Embryonic facial prominence (tissue), 1 donor: ENCODE results near the gene HOXA10.
A peak's percentile ranks its signal among the peaks of the same experiment; 100 is the strongest.

Source experiments
- DNase-seq: peaks from one replicate; pipeline ENCODE4 v3.0.0-alpha.2; 2016; ENCODE audit errors: extremely low spot score

HOXA10 gene

DNA sequence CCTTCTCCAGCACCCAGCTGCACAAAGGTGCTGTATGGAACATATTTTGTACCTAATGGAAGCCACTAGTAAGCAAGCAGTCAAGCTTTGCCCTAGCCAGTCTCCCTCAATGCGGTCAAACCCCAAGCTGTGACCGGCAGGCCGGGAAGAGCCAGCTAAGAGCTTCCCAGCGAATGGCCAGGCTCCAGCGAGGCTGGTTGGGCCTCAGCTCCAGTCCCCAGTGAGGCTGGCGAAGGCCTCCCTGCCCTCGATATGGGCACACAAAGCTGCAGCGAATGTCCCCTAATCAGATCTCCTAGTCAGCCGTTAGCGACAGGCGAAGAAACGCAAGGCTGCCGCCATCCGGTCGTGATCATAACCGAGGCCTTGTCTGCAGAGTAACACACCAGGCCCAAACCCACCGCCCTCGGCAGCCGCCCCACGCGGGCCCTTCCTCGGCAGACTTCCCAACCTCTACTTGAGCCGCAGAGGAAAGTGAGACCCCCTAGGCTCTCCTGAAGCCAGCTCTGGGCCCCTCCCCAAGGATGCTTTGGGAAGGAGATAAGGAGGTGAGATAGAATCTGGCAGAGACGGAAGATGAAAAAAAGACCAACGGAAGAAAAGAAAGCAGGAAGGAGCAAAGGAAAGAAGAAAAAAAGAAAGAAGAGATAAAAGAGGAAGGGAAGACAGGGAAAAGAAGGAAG is 5.7 kb downstream of the HOXA10 start:
- DNase-seq: no peak

DNA sequence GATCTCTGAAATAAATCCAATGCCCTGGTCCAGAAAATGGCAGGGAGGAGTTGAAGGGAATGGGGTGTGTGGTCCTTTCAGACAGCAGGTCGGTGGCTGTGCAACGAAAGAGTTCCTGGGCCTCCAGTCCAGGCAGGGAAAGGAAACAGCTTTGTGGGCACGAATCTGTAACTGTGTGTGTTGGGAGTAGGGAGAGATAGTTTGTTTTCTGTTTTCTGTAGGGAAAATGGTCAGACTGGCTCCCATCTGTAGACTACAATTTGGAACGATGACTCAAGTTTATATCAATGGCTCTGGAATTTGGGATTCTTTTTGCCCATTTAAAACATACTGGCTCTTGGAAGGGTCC is 6.2 kb downstream of the HOXA10 start:
- no peak for DNase-seq

DNA sequence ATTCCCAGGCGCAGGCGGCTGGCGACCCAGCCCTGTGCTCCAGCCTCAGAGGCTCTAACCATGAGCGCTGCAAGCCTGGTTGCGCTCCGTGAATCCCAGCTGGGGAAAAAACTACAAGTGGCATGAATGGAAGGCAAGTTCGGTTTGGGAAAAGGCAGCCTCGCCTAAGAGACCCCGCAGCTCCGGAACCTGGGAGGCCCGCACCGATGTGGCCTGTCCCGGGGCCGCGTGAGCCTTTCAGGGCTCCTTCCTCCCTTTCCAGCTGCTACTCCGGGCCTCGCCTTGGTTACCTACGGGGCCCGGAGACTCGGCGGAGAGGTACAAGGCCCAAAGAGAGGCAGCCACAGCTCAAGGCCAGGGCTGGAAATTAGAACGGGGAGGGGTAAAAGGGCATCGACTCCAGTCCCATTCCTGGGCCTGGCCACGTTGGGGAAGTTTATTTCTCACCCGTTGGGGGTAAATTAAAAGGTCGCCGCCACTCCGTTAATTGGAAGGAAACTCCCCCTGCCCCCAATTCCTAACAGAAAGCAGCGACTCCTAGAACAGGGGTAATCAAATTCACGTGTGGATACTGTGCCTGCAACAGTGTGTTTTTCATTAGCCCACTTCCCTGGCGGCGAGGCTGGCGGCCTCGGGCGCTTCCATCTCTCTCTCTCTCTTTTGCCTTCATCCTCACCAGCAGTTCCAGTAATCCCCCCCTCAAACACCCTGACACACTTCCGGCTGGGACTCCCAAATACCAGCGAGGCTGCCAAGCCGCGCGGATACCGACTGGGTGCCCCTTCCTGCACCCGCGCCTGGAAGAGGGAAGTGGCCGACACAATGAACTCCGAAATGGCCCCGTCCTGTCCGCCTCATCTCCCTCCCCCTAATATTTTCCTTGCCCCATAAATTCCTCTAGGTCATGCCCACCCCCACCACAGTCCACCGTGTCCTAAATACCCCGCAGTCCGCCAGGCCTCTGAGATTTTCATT is 7.3 kb downstream of the HOXA10 start:
- DNase-seq: no peak

DNA sequence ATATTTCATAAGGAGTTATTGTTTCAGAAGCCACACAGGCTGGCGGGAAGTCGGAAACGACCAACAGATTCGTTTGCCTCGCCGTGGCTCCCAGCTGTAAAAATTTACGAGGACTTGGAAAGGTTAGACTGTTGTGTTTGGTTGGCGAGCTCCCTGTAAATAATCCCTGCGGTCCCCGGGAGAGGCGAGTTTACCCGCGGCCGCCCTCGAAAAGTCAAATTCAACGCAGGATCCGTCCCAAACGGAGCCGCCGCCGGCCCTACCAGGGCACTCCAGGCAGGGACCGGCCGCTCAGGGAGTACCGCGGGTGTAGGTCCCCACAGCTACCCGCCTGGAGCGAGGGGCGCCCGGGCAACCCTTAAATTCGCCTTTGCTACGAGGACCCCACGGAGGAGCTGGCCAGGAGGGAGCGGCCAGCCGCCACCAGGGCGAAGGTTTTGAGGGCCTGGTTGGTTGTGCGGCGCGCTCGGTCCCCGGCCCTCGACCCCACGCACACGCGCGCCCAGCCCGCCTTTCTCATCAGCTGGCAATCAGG is 8.1 kb downstream of the HOXA10 start:
- no peak for DNase-seq

DNA sequence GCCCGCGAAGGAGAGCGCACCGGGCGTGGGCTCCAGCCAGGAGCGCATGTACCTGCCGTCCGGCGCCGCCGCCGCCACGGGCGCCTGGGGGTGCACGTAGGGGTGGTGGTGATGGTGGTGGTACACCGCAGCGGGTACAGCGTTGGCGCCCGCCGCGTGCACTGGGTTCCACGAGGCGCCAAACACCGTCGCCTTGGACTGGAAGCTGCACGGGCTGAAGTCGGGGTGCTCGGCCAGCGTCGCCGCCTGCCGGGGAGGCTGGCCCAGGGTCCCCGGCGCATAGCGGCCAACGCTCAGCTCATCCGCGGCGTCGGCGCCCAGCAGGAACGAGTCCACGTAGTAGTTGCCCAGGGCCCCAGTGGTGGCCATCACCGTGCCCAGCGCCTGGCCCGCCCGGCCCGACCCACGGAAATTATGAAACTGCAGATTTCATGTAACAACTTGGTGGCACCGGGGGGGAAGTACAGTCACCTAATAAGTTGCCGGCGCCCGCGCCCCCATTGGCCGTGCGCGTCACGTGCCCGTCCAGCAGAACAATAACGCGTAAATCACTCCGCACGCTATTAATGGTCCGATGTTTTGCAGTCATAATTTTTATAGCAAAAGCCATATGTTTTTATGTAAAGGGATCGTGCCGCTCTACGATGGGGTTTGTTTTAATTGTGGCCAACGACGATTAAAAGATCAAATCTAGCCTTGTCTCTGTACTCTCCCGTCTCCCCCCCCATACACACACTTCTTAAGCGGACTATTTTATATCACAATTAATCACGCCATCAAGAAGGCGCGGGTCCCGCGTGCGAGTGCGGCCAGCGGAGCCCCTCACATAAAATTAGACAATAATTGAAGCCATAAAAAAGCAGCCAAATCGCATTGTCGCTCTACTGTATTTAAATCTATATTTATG is 8.8 kb downstream of the HOXA10 start, which contains the start of gene HOXA9:
HOXA9 (minus strand) TSS at position 449 of the 907 bp plus-strand sequence; CDS start at position 369, 80 bp downstream.
- DNase-seq: no peak

DNA sequence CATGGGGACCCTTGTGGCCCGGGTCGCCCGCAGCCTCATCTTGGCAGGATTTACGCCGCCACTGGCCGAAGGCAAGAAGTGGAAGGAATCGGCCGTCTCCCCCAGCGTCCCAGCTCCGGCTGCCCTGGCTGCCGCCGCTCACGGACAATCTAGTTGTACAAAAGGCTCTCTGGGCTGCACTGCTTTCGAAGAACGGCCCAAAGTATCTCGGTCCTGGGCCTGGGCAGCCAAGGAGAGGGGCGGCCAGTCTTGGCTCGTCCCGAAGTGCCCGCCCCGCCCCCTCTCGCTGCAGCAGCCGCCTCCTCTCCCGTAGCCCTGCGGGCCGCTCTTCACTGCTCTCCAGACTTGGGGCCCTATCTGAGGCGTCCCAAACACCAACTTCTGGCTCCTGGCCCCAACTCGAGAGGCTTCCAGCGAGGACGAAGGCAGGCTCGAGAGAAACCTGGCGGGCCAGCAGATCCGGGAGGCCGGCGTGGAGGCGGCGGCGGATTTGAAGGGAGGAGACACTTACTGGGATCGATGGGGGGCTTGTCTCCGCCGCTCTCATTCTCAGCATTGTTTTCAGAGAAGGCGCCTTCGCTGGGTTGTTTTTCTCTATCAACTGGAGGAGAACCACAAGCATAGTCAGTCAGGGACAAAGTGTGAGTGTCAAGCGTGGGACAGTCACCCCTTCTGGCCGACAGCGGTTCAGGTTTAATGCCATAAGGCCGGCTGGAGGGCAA is 9.6 kb downstream of the HOXA10 start:
- DNase-seq: no peak

DNA sequence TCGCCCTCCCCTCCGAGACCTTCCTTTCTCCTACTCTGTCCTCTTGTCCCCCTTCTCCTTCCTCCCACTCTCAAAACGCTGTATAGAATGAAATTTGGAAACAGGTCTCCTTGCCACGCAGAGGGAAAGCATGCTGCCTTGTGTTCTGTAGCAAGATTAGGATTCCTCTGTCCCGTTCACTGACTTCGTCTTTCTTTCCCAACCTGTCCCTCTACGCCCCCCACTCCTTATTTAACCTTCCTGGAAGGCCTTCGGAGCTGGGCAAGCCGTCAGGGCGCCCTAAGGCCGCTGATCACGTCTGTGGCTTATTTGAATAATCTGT is 10.1 kb downstream of the HOXA10 start:
- no peak for DNase-seq

DNA sequence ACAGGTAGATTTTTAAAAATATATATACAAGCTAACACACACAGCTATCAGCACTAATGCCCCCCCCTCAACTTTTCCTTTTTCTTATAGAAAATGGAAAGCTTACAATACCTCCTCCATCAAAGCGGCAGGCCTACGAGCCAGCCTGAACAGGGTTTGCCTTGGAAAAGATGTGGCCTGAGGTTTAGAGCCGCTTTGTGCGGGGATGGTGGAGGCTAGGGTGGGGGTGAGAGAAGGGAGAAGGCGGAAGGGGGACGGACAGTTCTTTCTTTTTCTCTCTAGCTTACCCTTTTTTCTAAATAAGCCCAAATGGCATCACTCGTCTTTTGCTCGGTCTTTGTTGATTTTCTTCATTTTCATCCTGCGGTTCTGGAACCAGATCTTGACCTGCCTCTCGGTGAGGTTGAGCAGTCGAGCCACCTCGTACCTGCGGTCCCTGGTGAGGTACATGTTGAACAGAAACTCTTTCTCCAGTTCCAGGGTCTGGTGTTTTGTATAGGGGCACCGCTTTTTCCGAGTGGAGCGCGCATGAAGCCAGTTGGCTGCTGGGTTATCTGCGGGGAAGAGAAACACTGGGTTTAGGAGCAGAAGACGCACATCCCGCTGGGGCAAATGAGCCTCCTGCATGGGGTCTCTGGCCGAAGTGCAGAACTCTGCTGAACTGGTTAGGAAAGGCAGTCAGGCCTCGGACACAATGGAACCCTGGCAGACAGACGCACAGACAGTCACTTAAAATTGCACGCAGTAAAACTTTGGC is 10.7 kb downstream of the HOXA10 start:
- DNase-seq: no peak

DNA sequence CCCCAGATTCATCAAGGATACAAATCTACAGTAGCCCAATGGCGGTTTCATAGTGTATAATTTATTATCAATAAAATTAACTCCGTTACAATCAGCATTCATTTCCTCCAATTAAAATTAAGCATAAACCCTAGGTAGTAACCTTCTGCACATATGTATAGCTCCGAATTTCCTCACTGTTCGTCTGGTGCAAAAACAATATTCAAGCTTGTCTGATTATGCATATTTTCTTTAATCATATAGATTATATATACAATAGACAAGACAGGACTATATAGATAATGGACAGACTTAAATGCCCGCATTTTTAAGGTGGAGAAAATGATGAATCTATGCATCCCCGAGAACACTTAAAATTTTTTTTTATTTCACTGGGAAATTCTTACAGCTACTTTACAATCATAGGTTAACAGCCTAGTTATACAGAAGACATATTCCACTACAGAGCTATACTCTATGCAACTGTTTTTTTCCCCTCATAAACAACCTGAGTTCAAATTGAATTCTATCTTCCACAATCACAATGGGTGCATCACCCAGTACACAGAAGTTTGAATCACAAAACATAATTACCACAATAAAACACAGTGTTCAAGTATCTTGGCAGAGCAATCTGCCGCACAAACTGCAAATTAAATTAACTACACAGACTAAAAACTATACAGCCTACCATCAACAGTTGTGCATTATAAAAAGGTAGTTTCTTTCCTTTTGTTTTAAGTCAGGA is 11.4 kb downstream of the HOXA10 start:
- DNase-seq: no peak

DNA sequence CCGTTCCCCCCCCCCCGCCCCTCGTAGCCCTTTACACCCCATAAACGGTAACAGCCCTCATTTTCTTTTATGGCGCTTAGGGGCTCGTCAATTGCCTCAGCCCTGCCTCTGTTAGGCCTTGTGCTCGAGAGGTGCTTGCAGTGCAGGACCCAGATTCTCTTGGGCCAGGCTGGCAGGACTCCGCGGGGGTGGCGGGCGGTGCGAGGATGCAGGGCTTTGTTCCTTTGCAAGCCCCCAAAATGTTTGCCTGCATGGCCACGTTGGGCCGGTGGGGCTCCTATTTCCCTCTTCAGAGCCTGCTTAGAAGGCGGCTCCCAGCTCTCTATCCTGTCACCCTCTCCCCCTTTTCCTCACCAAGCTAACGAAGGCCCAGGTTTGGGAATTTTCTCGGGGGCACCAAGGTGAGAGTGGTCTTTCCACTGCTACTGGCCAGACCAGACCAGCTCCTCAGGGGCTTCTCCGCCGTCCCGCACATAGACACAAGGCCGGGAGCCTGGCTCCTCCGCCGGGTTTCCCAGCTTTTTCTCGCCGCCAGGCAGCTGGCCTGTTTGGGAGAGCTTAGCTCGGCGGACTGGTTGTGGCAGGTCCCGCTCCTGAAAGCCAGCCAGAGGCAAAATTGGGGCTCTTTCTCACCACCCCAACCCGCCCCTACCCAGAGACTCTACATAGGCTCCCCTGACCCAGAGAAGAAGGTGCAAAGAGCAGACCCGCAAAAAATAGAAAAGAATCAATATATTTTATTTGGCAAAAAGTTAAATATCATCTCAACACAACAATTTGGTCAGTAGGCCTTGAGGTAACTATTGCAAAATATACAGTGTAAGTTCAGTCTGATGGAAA is 12.2 kb downstream of the HOXA10 start:
- no peak for DNase-seq

DNA sequence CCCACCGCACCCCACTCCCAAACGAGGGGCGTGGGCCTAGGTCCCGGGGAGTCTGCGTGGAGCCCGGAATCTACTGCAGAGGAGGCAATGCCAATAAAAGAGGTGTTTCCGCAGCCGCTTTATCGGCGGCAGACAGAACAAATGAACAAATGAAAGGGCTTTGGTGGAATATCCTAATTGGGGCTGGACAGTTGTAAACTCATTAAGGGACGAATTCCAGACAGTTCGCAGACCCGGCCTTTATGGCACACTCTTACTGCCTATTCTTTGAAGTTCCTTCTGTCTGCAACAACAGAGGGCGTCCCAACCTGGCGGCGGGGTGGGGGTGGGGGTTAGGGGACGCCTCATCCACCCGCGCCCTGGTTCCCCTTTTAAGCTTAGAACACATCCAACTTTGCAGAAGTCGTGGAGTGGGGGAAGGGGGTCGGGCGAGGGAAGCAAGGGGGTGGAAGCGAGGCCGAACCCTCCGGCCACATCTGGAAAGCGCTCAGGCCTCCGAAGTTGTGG is 12.9 kb downstream of the HOXA10 start:
- no peak for DNase-seq

DNA sequence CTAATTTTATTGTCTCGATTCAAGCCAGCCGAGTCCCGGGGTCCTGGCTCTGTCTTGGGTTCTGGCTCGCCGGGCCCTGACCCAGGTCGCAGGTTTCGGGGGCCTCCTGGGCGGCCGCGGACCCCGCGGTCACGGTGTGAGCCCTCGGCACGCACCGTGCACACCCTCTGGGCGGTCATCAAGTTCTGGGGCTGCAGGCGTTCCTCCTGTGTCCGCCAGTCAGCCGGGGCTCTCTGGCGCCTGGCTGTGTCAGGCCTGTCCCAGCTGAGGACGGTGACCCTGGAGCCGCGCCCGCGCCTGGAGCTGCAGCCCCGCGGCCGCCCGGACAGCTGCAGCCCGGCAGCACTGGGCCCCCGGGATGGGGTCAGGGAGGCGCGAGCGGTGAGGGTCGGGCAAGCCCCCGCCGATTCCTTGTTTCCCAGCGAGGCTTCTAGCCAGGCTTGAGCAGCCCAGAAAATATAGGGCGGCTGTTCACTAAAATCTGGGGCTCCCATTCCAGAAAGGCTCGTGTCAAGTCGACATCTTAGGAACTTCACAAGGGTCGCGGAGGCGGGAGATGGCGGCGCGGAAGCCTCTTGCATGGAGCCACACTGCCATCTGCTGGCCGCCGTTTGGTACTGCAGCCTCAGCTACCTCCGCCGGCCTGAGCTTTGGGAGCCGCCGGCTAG is 13.4 kb downstream of the HOXA10 start:
- peak; percentile 78 for DNase-seq

DNA sequence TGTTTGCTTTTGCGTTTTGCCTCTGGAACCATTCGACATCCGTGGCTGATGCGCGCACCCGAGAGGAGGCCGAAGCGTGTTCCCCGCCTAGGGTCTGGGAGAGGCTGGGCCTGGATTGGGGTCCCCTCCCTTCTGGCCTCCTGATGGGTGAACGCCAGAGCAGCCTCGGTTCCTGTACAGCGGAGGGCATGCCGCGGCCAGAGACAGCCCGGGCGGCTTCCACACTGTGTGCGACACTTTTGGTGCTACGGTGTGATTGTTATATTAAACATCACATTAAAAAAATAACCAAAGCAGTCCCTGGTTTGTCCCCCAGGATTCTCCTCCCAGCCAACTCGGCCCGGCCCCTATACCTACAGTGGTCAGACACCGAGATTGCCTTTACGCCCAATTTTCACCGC is 14.0 kb downstream of the HOXA10 start:
- no peak for DNase-seq

DNA sequence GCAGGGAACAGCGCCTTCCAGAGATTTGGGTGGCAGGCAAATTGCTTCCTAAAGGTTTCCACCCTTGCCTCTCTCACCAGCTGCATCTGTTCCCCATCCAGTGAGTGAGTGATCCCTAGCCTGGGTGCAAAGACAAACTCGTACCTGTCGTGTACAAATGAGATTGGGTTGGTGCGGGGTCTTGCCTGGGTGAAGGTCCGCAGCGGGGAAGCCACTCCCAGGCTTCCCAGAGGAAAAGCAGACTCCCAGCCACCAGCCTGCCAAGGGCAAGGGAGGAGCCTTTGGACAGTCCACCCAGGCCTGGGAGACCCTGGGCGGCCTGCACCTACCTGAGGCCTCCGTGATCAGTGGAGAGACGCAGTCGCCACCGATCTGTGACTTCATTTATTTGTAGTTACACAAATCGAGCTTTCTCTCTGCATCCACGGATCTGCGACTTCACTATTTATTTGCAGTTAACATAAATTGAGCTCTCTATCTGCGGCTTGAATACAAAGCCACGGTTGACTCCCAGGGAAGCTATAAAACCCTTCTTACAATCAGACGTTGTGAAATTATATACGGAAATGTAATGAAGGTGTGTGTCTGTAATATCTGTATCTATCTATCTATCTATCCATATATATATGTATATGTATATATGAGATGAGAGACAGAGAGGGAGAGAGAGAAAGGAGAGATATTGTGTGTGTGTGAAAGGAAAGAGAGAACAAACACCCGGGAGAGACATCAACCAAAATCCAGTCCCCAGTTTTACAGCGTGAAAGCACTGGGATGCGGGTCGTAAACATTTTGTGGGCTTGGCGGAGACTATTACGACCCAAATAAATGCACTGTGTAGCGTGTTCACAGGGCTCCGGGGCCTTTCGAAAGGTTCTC is 14.6 kb downstream of the HOXA10 start:
- DNase-seq: no peak

DNA sequence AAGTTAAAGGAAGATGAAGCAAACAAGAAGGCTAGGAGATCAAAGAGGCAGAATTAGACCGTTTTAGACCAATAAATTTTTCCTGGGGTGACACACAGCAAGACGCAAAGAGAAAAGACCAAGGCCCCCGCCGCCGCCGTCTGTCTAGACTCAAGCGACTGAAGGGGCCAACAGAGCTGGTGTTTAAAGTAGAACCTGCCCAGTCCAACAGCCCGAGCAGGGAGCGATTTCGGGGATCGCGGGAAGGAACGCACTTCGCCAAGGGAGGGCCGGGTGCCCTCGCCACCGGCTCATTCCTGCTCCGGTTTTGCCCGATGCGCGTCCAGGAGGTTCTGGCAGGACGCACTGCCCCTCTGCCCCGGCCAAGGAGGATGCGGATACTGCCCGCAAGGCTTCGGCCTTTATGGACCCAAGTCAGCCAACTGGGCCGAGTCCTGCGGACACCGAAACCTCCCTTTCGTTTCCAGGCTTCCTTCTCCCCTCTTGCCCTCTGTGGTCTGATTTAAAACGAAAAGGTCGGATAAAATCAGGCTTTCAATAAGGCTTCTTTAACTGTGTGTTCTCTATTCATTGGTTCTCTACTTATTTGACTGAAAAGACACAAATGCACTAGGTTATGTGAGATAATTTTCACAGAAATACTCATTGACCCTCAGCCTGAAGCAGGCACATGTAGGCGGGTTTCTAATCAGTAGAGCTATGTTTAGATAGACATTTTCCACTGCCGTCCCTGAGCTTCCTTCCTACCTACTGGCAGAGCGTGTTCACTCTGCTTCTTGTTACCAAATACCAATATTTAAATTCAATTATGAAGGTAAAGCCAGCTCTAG is 15.5 kb downstream of the HOXA10 start:
- no peak for DNase-seq
